Tibial nerve (tissue), 4 donors: Measurements from ENCODE around the gene LAD1. TPM values are rescaled to one million over a fixed set of nuclear protein-coding genes. Genes with fewer than 3 reads are reported as not detected.
A peak's percentile ranks its signal among the peaks of the same experiment; 100 is the strongest.

Source experiments
- DNase-seq, 2 donors: peaks; one replicate each; pipeline ENCODE4 v3.0.0-alpha.2; 2019; ENCODE audit warnings: low spot score in 2 of 2
- H3K27ac ChIP-seq, 4 donors: fragments of 200-600 bp; sonication (generic) in 3 of 4; one replicate each; pipeline ENCODE4 v1.5.1; 2017 to 2019; ENCODE audit warnings: mild to moderate bottlenecking in 1 of 4
- H3K27me3 ChIP-seq, 2 donors: fragments of 200-600 bp; sonication (generic) in 1 of 2; one replicate each; pipeline versions ENCODE4 v1.5.1 to v1.6.0; 2017 to 2019
- H3K36me3 ChIP-seq, 3 donors: fragments of 200-600 bp; sonication (generic); one replicate each; pipeline ENCODE4 v1.5.1; 2018 to 2019
- H3K4me1 ChIP-seq, 4 donors: fragments of 200-600 bp; sonication (generic) in 3 of 4; one replicate each; pipeline ENCODE4 v1.5.1; 2017 to 2019
- H3K4me3 ChIP-seq, 4 donors: fragments of 200-600 bp; sonication (generic) in 3 of 4; one replicate each; pipeline ENCODE4 v1.5.1; 2017 to 2019; ENCODE audit warnings: mild to moderate bottlenecking in 1 of 4, moderate library complexity in 1 of 4
- H3K9me3 ChIP-seq, 4 donors: fragments of 200-600 bp; sonication (generic) in 3 of 4; one replicate each; pipeline ENCODE4 v1.5.1; 2017 to 2019
- CTCF ChIP-seq, 5 experiments: fragments of 200-600 bp in 3 of 5; fragments of 450-650 bp in 2 of 5; sonication (generic) in 3 of 5; IDR thresholded peaks; one replicate each; pipeline ENCODE4 v1.5.1; 2016 to 2019; ENCODE audit warnings: antibody characterized with exemption in 5 of 5, mild to moderate bottlenecking in 3 of 5, moderate library complexity in 2 of 5
- EP300 ChIP-seq, 2 donors: sonication (generic); formaldehyde crosslinking; IDR thresholded peaks; one replicate each; pipeline ENCODE4 v1.6.1; 2017; ENCODE audit warnings: antibody characterized with exemption in 2 of 2, mild to moderate bottlenecking in 1 of 2
- POLR2A ChIP-seq, 2 donors: fragments of 450-650 bp; IDR thresholded peaks; one replicate each; pipeline ENCODE4 v1.6.1; 2017; ENCODE audit warnings: antibody characterized with exemption in 2 of 2, mild to moderate bottlenecking in 2 of 2, moderate library complexity in 2 of 2
- WGBS, 2 donors: methylation state at CpG; one replicate each; pipeline ENCODE4 v1.1.5; 2018; 5-methylcytosine and 5-hydroxymethylcytosine counted together
- total RNA-seq, 4 donors: library from RNA; depleted of rRNA; stranded (reverse); fragments of >200 nt; gene quantifications; one replicate each; pipeline ENCODE4 v1.1.0, GENCODE V29; 2016

Gene LAD1
- total RNA-seq, 4 donors from 2014 or later: not detected

DNA sequence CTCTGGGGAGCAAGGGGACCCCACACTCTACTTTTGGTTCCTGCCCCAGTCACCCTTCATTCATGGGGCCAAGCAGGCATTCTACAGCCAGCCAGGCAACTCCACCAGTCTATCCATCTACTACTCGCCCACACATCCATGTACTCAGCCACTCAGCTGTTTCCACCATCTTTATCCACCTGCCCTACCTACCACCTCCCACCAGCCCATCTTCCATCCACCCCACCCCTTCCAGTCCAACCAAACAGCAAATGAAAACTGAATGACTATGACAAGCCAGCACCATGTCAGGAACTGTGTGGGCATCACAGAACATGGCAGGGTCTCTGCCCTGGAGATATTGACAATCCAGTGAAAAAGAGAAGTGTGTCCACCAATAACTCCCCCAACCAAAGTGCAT is 7.9 kb downstream of the LAD1 start:
- H3K27me3 ChIP-seq: no peaks in the 10 kb centered on the region
- H3K4me1 ChIP-seq: no peaks in the 10 kb centered on the region
- no peak overlapping the region for H3K4me3 ChIP-seq
- TF ChIP-seq POLR2A (IDR thresholded peaks at IDR 0.05) (no peak), CTCF (IDR thresholded peaks at IDR 0.05) (no peak), EP300 (IDR thresholded peaks at IDR 0.05) (no peak)
- H3K9me3 ChIP-seq: no peaks in the 10 kb centered on the region
- 92% methylated on average over 1 of the region's 1 CpG for WGBS, 2 donors
- no peaks in the 10 kb centered on the region for H3K36me3 ChIP-seq
- no peak overlapping the region for H3K27ac ChIP-seq
- no peak for DNase-seq

DNA sequence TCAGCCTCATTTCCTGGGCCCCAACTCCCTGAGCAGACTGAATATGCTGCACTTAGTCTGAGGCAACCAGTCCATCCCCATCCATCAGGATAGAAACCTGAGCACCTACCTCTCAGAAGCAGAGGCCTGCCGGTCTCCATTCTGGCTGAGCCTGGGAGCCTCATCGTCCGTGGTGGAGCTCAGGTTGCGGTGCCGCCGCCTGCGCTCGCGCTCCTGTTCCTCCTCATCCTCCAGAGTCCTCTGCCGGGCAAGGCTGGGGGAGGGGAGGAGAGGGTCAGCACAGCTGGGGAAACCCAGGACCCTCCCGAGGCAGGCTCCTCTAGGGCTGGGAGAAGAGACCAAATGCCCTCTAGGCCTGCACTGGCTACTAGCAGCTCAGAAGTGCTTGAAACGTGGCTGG is 10.1 kb downstream of the LAD1 start:
- no peak for DNase-seq
- 79 to 83% methylated on average over 3 to 12 of the region's 12 CpGs for WGBS, 2 donors
- TF ChIP-seq EP300 (IDR thresholded peaks at IDR 0.05): no peak
- TF ChIP-seq CTCF (IDR thresholded peaks at IDR 0.05): no peak
- TF ChIP-seq POLR2A (IDR thresholded peaks at IDR 0.05): no peak
- H3K36me3 ChIP-seq: no peaks in the 10 kb centered on the region
- H3K4me1 ChIP-seq: no peaks in the 10 kb centered on the region
- H3K9me3 ChIP-seq: no peaks in the 10 kb centered on the region
- H3K4me3 ChIP-seq: no peak overlapping the region
- no peaks in the 10 kb centered on the region for H3K27me3 ChIP-seq
- H3K27ac ChIP-seq: no peak overlapping the region

DNA sequence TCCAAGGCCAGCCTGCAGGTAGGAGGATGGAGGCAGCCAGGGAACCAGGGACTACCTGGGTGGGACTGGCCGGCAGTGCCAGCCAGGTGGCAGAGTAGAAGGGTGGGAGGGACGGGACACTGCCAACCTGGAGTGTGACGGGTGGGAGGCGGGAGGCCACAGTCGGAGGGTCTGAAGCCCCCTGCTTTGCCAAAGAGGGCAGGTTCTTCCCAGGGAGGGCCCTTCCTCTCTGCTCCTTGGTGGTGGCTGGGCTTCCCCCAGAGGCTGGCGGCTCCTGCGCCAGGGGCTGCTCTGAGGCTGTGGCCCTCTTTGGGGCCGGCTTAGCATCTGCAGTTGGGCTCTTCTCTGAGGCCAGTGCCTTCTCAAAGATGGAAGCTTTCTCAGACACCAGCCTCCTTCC is 12.9 kb downstream of the LAD1 start:
- no peak overlapping the region for H3K4me3 ChIP-seq
- no peaks in the 10 kb centered on the region for H3K4me1 ChIP-seq
- no peaks in the 10 kb centered on the region for H3K27me3 ChIP-seq
- no peak for DNase-seq
- no peaks in the 10 kb centered on the region for H3K9me3 ChIP-seq
- H3K27ac ChIP-seq: no peak overlapping the region
- no peak for TF ChIP-seq CTCF (IDR thresholded peaks at IDR 0.05)
- TF ChIP-seq POLR2A (IDR thresholded peaks at IDR 0.05): no peak
- no peak for TF ChIP-seq EP300 (IDR thresholded peaks at IDR 0.05)
- WGBS, 2 donors: 83 to 88% methylated on average over 6 to 8 of the region's 8 CpGs
- H3K36me3 ChIP-seq: no peaks in the 10 kb centered on the region

GRCh38 chr1:201385299-201385891 is 13.7 kb downstream of the LAD1 start:
- no peaks in the 10 kb centered on the region for H3K4me1 ChIP-seq
- no peaks in the 10 kb centered on the region for H3K36me3 ChIP-seq
- H3K4me3 ChIP-seq: no peak overlapping the region
- H3K9me3 ChIP-seq: no peaks in the 10 kb centered on the region
- TF ChIP-seq POLR2A (IDR thresholded peaks at IDR 0.05) (no peak), EP300 (IDR thresholded peaks at IDR 0.05) (no peak), CTCF (IDR thresholded peaks at IDR 0.05) (peak; percentile 47 to 63 (median 55))
- 83 to 89% methylated on average over 7 to 8 of the region's 8 CpGs for WGBS, 2 donors
- H3K27ac ChIP-seq: no peak overlapping the region
- no peaks in the 10 kb centered on the region for H3K27me3 ChIP-seq
- DNase-seq: peak in 1 of 2 donors; percentile 30

DNA sequence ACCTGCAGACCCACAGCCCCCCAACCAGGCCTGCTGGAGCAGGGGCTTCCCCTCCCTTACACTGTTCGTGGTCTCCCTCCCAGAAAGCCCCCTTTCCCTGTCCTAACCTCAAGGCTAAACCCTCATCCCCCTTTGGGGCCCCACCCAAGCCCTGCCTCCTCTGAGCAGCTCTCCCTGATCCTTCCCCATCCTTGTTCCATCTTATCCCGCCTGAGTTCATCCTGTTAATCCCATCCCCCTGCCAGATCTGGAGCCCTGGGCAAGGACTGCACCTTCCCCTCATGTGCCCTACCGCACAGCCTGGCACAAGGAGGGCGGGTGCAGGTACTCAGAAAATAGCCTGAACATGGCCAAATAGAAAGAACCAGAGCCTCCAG is 14.7 kb downstream of the LAD1 start:
- DNase-seq: no peak
- H3K4me3 ChIP-seq: no peak overlapping the region
- 51 to 67% methylated on average over 4 of the region's 4 CpGs for WGBS, 2 donors
- no peaks in the 10 kb centered on the region for H3K4me1 ChIP-seq
- TF ChIP-seq CTCF (IDR thresholded peaks at IDR 0.05): no peak
- no peak for TF ChIP-seq EP300 (IDR thresholded peaks at IDR 0.05)
- TF ChIP-seq POLR2A (IDR thresholded peaks at IDR 0.05): no peak
- H3K9me3 ChIP-seq: no peaks in the 10 kb centered on the region
- no peak overlapping the region for H3K27ac ChIP-seq
- H3K27me3 ChIP-seq: no peaks in the 10 kb centered on the region
- no peaks in the 10 kb centered on the region for H3K36me3 ChIP-seq
